ENCODE results near the gene SLC12A7.
"Not testable (repeated sequence)": the region's sequence is repeated elsewhere in the genome, so short reads cannot be mapped to it uniquely, and the experiment has no call there.

The SLC12A7 gene

DNA sequence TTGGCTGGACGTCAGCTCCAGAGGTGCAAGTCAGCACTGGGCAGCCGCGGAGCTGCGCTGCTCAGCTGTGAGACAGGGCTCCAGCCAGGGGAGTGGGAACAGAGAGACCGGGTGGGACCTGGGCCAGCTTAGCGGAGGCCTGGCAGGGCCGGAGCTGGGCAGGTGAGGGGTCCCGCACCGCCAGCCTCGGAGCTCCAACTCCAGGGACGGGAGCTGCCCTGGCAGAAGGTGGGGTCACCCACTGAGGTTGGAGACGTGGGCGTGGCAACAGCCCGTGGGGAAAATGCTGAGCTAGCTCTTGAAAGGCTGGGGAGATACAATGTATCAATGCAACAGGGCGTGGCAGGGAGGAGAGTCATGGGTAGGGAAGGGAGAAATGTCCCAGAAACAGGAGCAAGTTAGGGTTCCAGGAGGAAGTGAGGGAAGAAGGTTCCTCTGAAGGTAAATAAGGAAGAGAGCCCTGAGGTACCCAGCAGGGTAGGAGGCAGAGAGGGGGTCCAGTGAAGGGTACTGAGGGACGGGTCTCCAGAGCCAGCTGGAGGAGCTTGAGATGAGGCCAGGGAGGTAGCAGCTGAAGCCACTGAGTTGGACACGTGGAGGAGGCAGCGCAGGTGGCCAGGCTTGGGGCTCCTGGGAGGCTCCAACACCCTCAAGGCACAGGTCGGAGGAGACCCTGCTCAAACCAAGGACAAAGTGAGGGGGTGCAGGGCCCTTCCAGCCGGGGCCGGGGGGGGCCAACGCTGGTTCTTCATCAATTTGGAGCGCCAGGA, 104.0 kb downstream of the SLC12A7 start:
- no peak for DNase-seq (ENCODE audit: low read depth)

- no peak for DNase-seq (ENCODE audit: low read depth)
Observed at GRCh38 chr5:1007221-1007680, 104.6 kb downstream of the SLC12A7 start.

DNA sequence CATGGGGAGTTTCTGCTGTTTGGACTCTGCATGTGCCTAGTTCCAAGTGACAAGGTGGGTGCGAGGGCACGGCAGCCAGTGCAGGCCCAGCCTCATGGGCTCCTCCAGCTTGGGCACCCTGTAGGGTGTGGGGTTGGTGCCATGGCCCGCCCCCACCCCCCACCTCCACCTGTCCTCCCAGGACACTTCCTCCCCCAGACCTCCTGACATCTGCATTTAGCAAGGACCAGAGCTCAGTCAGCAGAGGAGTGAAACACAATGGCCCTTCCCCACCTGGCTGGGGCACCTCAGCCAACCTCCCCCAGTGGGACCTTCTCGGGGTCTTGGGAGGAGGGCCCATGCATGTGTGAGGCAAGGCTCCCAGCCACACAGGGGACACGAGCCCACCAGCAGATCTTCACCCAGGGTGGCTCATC, 105.2 kb downstream of the SLC12A7 start:
- no peak for DNase-seq (ENCODE audit: low read depth)

GRCh38 chr5:1005904-1006655, 105.8 kb downstream of the SLC12A7 start:
- no peak for DNase-seq (ENCODE audit: low read depth)

- no peak for DNase-seq (ENCODE audit: low read depth)
Observed at GRCh38 chr5:1005249-1005851, 106.5 kb downstream of the SLC12A7 start.

GRCh38 chr5:1004461-1005248, 107.2 kb downstream of the SLC12A7 start:
- DNase-seq (ENCODE audit: low read depth), result no peak

- DNase-seq (ENCODE audit: low read depth), result no peak
Observed at GRCh38 chr5:1003296-1003937, 108.4 kb downstream of the SLC12A7 start.

DNA sequence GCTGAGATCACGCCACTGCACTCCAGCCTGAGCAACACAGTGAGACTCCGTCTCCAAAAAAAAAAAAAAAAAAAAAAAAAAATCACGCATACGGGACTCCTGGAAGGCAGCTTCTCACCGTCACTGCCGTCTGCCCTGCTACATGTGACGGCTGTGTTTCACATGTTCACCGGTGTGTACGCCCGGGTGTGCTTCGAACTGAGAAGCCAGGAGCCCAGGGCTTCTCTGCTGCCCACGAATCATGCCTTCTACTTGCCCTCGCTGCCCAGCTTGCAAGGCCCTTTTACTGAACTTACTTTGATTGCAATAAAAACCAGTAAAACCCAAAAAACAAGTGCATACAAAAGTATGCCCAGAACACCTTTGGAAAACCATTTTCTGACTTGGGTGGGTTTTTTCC, 109.0 kb downstream of the SLC12A7 start:
- no peak for DNase-seq (ENCODE audit: low read depth)

DNA sequence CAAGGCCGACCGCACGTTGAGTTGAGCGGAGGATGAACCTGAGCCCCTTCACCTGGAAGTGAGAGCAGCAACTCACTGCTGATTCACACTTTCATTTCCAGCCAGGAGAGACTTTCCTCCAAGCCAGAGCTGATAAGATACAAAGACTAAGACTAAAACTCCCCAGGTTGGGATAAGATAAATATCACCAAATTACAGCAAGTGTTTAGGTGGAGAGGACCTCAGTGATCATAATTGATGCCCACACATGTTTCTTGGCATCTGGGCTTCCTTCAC, 109.7 kb downstream of the SLC12A7 start:
- no peak for DNase-seq (ENCODE audit: low read depth)

DNA sequence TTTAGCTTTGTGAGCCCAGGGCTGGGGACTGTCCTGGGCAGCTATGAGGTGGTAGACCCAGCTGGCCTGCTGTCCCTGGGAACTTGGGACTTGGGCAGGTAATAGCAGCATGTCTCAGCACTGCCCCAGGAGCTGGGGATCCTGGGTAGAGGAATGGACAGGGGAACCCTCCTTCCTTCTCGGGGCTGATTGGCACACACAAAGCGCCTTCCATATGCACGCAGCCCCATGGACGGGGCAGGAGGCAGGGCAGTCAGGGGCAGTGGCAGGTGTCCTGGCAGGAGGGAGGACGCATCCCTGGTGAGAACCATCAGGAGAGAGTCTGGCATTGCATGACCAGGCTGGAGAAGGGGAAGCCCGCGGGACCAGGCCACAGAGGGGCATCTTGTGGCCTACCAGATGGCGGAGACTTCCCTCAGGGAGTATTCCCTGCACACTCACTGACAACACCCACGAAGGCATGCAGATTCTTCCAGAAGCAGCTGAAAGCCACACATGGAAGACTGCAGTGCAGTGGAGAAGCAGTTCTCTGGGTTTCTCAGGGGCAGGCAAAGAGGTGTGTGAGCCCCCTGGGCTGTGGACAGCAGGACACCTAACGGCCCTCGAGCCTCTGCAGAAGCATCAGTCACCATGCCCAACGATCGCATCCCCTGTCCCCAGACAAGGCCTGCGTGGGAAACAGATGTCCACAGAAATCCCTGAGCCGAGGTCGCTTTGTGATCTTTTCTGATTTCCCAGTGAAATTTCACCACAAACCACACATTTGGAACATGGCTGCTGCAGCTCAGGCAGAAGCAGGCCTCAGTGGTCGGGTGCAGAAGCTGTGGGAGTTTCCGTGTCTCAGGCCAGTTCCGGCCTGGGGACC, 110.2 kb downstream of the SLC12A7 start:
- DNase-seq (ENCODE audit: low read depth), result no peak

DNA sequence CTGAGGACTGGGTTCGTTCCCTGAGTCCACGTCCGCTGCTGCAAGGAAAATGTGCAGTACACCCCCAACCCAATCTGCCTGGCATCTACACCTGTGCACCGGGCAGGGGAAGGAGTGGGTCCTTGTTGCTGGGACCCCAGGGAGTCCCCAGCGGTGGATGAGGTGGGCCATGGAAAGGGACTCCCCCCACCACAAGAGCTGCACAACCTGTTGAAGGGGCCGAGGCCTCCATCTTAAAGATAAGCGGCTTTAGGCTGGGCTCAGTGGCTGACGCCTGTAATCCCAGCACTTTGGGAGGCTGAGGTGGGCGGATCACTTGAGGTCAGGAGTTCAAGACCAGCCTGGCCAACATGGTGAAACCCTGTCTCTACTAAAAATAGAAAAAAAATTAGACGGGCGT, 111.0 kb downstream of the SLC12A7 start:
- not testable (repeated sequence) for DNase-seq (ENCODE audit: low read depth)

Measured in stimulated activated CD8-positive, alpha-beta memory T cell treated with anti-CD3 and anti-CD28 coated beads, Interleukin-12 subunit alpha, Interleukin-12 subunit beta, amount 100 ng/mL, for 1 hour (primary cell).